C4-2B (cell line): ENCODE measurements around the gene MEAK7.

Source experiments
- ZFX ChIP-seq: fragments of 450-650 bp; IDR thresholded peaks from 2 replicates; pipeline ENCODE4 v1.6.1; 2017
- TF ChIP-seq, protein P1 (sequence below): fragments of 450-650 bp; conservative IDR thresholded peaks from 2 replicates; pipeline ENCODE4 v1.5.1; 2017; ENCODE audit warnings: mild to moderate bottlenecking

- TF ChIP-seq, protein P1, sequence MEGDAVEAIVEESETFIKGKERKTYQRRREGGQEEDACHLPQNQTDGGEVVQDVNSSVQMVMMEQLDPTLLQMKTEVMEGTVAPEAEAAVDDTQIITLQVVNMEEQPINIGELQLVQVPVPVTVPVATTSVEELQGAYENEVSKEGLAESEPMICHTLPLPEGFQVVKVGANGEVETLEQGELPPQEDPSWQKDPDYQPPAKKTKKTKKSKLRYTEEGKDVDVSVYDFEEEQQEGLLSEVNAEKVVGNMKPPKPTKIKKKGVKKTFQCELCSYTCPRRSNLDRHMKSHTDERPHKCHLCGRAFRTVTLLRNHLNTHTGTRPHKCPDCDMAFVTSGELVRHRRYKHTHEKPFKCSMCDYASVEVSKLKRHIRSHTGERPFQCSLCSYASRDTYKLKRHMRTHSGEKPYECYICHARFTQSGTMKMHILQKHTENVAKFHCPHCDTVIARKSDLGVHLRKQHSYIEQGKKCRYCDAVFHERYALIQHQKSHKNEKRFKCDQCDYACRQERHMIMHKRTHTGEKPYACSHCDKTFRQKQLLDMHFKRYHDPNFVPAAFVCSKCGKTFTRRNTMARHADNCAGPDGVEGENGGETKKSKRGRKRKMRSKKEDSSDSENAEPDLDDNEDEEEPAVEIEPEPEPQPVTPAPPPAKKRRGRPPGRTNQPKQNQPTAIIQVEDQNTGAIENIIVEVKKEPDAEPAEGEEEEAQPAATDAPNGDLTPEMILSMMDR: no peak
- no peak for TF ChIP-seq ZFX
Measured at GRCh38 chr16:84461413-84462295, 42.8 kb downstream of the MEAK7 start.
